HCT116 (cell line): ENCODE results near the gene IGF2R. TPM values are rescaled to one million over a fixed set of nuclear protein-coding genes. Genes with fewer than 3 reads are reported as not detected.

ENCODE experiments used
- ATAC-seq: fragments of 200-7000 bp; cut with Tn5 transposase; 2 replicates; pipeline ENCODE4 v1.9.1; 2020; ENCODE audit warnings: mild to moderate bottlenecking, moderate library complexity
- BruUV-seq: library from RNA; stranded (reverse); fragments of 400-500 nt; replicated peaks from 2 replicates; lab custom pipeline; 2021; lab: Mats Ljungman, UMichigan
- CTCF ChIA-PET: fragments of 300-600 bp; sonication (Branson Sonifier 250); formaldehyde crosslinking; loops from one replicate; lab custom pipeline; 2021; ENCODE audit warnings: antibody characterized with exemption; lab: Charles Lee
- POLR2A ChIA-PET: fragments of 300-600, 350-600 bp; sonication (Branson Sonifier 250); formaldehyde crosslinking; loops from one replicate; lab custom pipeline; 2021; ENCODE audit warnings: antibody characterized with exemption; lab: Charles Lee
- RAD21 ChIA-PET, 2 experiments: fragments of 300-600 bp; sonication (Branson Sonifier 250); formaldehyde crosslinking; loops; one replicate each; lab custom pipeline; 2023; ENCODE audit warnings: low total read pairs in 2 of 2; ENCODE audit not compliant: uncharacterized antibody in 2 of 2, unreplicated experiment in 2 of 2, low non-redundant PET in 1 of 2; lab: Charles Lee
- DNase-seq: peaks from one replicate; pipeline ENCODE4 v3.0.0-alpha.2; 2010; ENCODE audit warnings: low read depth, low spot score
- H2AFZ ChIP-seq: fragments of 200-600 bp; shearing (Covaris generic), sonication (generic); 2 replicates; pipeline ENCODE4 v1.6.1; 2017; ENCODE audit warnings: low read depth, mixed run types, mixed read lengths, antibody characterized with exemption, low read length; ENCODE audit not compliant: poor library complexity, severe bottlenecking
- H3K27ac ChIP-seq: 2 replicates; pipeline ENCODE4 v1.5.1; 2012; ENCODE audit warnings: low read depth, low read length
- H3K27me3 ChIP-seq: fragments of 200-600 bp; sonication (generic); 2 replicates; pipeline ENCODE4 v1.6.1; 2016; ENCODE audit warnings: mixed run types, low read length, mixed read lengths; ENCODE audit not compliant: insufficient read depth
- H3K36me3 ChIP-seq, 2 experiments: fragments of 200-500 bp in 1 of 2; fragments of 200-600 bp in 1 of 2; sonication (Bioruptor generic) in 1 of 2; sonication (generic) in 1 of 2; 2 replicates each; pipeline versions ENCODE4 v1.5.1 to v1.6.1; 2014 to 2016; ENCODE audit warnings: low read length in 2 of 2, inconsistent platforms in 1 of 2, mixed read lengths in 1 of 2, mixed run types in 1 of 2; ENCODE audit not compliant: insufficient read depth in 2 of 2, control insufficient read depth in 1 of 2
- H3K4me1 ChIP-seq, 2 experiments: fragments of 200-600 bp in 1 of 2; sonication (generic) in 1 of 2; 2 replicates each; pipeline versions ENCODE4 v1.5.1 to v1.6.1; 2012 to 2017; ENCODE audit warnings: low read length in 2 of 2, inconsistent platforms in 1 of 2, mild to moderate bottlenecking in 1 of 2, mixed read lengths in 1 of 2, mixed run types in 1 of 2, moderate library complexity in 1 of 2; ENCODE audit not compliant: insufficient read depth in 2 of 2, control insufficient read depth in 1 of 2
- H3K4me2 ChIP-seq: fragments of 200-600 bp; sonication (generic); 2 replicates; pipeline ENCODE4 v1.6.1; 2017; ENCODE audit warnings: mixed run types, low read length, mixed read lengths
- H3K4me3 ChIP-seq, 2 experiments: fragments of 200-600 bp in 1 of 2; sonication (generic) in 1 of 2; replicated peaks in 1 of 2; 2 replicates each; pipeline ENCODE4 v1.5.1; 2011 to 2016; ENCODE audit warnings: low read length in 2 of 2, control low read depth in 1 of 2, low read depth in 1 of 2, mild to moderate bottlenecking in 1 of 2, mixed read lengths in 1 of 2, mixed run types in 1 of 2
- H3K79me2 ChIP-seq: fragments of 200-600 bp; sonication (generic); 2 replicates; pipeline ENCODE4 v1.6.1; 2017; ENCODE audit warnings: mild to moderate bottlenecking, mixed run types, low read length, moderate library complexity, mixed read lengths; ENCODE audit not compliant: insufficient read depth
- H3K9ac ChIP-seq: fragments of 200-600 bp; sonication (generic); 2 replicates; pipeline ENCODE4 v1.6.1; 2016; ENCODE audit warnings: low read length, mixed read lengths
- H3K9me2 ChIP-seq: fragments of 200-600 bp; sonication (generic), shearing (Covaris generic); 2 replicates; pipeline ENCODE4 v1.6.1; 2017; ENCODE audit warnings: mixed run types, mild to moderate bottlenecking, moderate library complexity; ENCODE audit not compliant: insufficient read depth
- H3K9me3 ChIP-seq, 2 experiments: fragments of 200-500 bp in 1 of 2; fragments of 200-600 bp in 1 of 2; sonication (Bioruptor generic) in 1 of 2; sonication (generic) in 1 of 2; 2 replicates each; pipeline ENCODE4 v1.6.1; 2014 to 2017; ENCODE audit warnings: low read length in 2 of 2, mixed read lengths in 2 of 2, inconsistent platforms in 1 of 2, low read depth in 1 of 2, mild to moderate bottlenecking in 1 of 2, mixed run types in 1 of 2, moderate library complexity in 1 of 2; ENCODE audit not compliant: control insufficient read depth in 1 of 2, insufficient read depth in 1 of 2
- H4K20me1 ChIP-seq: fragments of 200-600 bp; sonication (generic), shearing (Covaris generic); 2 replicates; pipeline ENCODE4 v1.6.1; 2017; ENCODE audit warnings: mixed run types, mild to moderate bottlenecking, moderate library complexity; ENCODE audit not compliant: insufficient read depth
- CBX3 ChIP-seq: IDR thresholded peaks from 2 replicates; pipeline ENCODE4 v1.6.1; 2012; ENCODE audit warnings: low read depth
- CEBPB ChIP-seq: IDR thresholded peaks from 2 replicates; pipeline ENCODE4 v1.6.1; 2012; ENCODE audit warnings: low read depth
- EGR1 ChIP-seq: IDR thresholded peaks from 2 replicates; pipeline ENCODE4 v1.6.1; 2012; ENCODE audit warnings: low read depth
- ELF1 ChIP-seq: IDR thresholded peaks from 2 replicates; pipeline ENCODE4 v1.6.1; 2012; ENCODE audit warnings: low read depth, borderline replicate concordance
- EZH2 ChIP-seq: fragments of 200-600 bp; sonication (generic); IDR thresholded peaks from 2 replicates; pipeline ENCODE4 v1.6.1; 2017; ENCODE audit warnings: antibody characterized with exemption, mixed run types
- EZH2phosphoT487 ChIP-seq: fragments of 200-600 bp; IDR thresholded peaks from 2 replicates; pipeline ENCODE4 v1.6.1; 2018; ENCODE audit warnings: antibody characterized with exemption, borderline replicate concordance
- JUND ChIP-seq: IDR thresholded peaks from 2 replicates; pipeline ENCODE4 v1.6.1; 2012
- SIN3A ChIP-seq: IDR thresholded peaks from 2 replicates; pipeline ENCODE4 v1.6.1; 2012; ENCODE audit warnings: low read depth
- SP1 ChIP-seq: IDR thresholded peaks from 2 replicates; pipeline ENCODE4 v1.6.1; 2012; ENCODE audit warnings: low read depth
- SRF ChIP-seq: IDR thresholded peaks from 2 replicates; pipeline ENCODE4 v1.6.1; 2012; ENCODE audit warnings: low read depth
- TCF7L2 ChIP-seq: IDR thresholded peaks from 2 replicates; pipeline ENCODE4 v1.7.0; 2011; ENCODE audit warnings: borderline replicate concordance, inconsistent platforms; ENCODE audit not compliant: insufficient read depth, insufficient read length; ENCODE audit errors: extremely low read depth
- YY1 ChIP-seq: IDR thresholded peaks from 2 replicates; pipeline ENCODE4 v1.6.1; 2011; ENCODE audit warnings: low read length, low read depth, moderate library complexity, mild to moderate bottlenecking; ENCODE audit not compliant: insufficient replicate concordance; ENCODE audit errors: extremely low read depth
- ZFX ChIP-seq: fragments of 450-650 bp; IDR thresholded peaks from 2 replicates; pipeline ENCODE4 v1.6.1; 2017
- ZNF274 ChIP-seq: fragments of 200-500 bp; sonication (Bioruptor generic); IDR thresholded peaks from 2 replicates; pipeline ENCODE4 v1.6.1; 2014; ENCODE audit warnings: mild to moderate bottlenecking, low read depth, low read length, inconsistent platforms
- intact Hi-C: fragments of 100-400 bp; cut with micrococcal nuclease; formaldehyde crosslinking; loops from 2 replicates; pipeline ENCODE4 v1.10.0; 2022
- total RNA-seq: library from RNA; stranded (reverse); gene quantifications from one replicate; pipeline ENCODE4 v1.2.1, GENCODE V29; 2021; ENCODE audit not compliant: unreplicated experiment
- TF ChIP-seq, protein P1 (sequence below): IDR thresholded peaks from 2 replicates; pipeline ENCODE4 v1.6.1; 2012
- TF ChIP-seq, protein P2 (sequence below), 3 experiments: fragments of 200-600 bp in 1 of 3; sonication (generic) in 1 of 3; IDR thresholded peaks in 2 of 3; conservative IDR thresholded peaks in 1 of 3; 2 replicates each; pipeline ENCODE4 v1.5.1; 2012 to 2017; ENCODE audit warnings: low read depth in 2 of 3, low read length in 2 of 3, antibody characterized with exemption in 1 of 3, borderline replicate concordance in 1 of 3, control low read depth in 1 of 3, mild to moderate bottlenecking in 1 of 3, mixed read lengths in 1 of 3, mixed run types in 1 of 3, moderate library complexity in 1 of 3; ENCODE audit not compliant: insufficient read depth in 1 of 3
- TF ChIP-seq, protein P3 (sequence below): IDR thresholded peaks from 2 replicates; pipeline ENCODE4 v1.6.1; 2011; ENCODE audit warnings: mild to moderate bottlenecking, low read length, moderate library complexity; ENCODE audit not compliant: insufficient replicate concordance; ENCODE audit errors: extremely low read depth
- TF ChIP-seq, protein P4 (sequence below): IDR thresholded peaks from 2 replicates; pipeline ENCODE4 v1.6.1; 2012; ENCODE audit warnings: low read depth
- TF ChIP-seq, protein P5 (sequence below): IDR thresholded peaks from 2 replicates; pipeline ENCODE4 v1.6.1; 2012

Gene IGF2R
- total RNA-seq, 1 experiment from 2014 or later = 37.0 TPM

DNA sequence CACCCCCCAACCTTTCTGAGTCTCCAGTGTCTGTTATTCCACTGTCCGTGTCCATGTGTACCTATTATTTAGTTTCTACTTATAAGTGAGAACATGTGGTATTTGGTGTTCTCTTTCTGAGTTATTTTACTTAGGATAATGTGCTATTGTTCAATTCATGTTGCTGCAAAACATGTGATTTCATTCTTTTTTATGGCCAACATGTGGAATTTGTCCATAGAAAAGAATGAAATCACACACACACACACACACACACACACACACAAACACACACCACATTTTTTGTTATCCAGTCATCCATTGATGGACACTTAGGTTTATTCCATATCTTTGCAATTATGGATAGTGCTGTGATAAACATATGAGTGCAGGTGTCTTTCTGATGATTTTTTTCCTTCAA, 23.5 kb downstream of the IGF2R start (continued):
- TF ChIP-seq EZH2 (no peak), JUND (no peak), SP1 (no peak), EZH2phosphoT487 (no peak), ZFX (no peak)

DNA sequence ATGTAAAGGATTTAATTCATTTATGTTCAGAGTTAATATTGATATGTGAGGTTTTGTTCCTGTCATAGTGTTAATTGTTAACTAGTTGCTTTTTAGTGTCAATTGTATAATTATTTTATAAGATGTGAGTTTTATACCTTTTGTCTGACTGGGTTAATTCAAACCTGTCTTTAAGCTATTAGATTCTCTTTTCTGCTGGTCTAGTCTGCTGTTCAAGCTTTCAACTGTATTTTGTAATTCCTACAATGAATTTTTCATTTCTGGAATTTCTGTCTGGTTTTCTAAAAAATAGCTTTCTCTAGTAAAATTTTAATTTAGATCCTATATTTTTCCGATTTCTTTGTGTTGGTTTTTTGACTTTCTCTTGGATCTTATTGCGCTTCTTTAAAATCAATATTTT, 26.5 kb downstream of the IGF2R start:
- no peaks in the 10 kb centered on the region for H3K4me1 ChIP-seq
- H3K27me3 ChIP-seq = no peaks in the 10 kb centered on the region
- H3K4me2 ChIP-seq = no peak overlapping the region
- no peak overlapping the region for H2AFZ ChIP-seq
- no peaks in the 10 kb centered on the region for H3K9me2 ChIP-seq
- H3K4me3 ChIP-seq = no peak overlapping the region
- no peak overlapping the region for H3K9ac ChIP-seq
- H4K20me1 ChIP-seq = no peaks in the 10 kb centered on the region
- POLR2A ChIA-PET = no interaction called here
- RAD21 ChIA-PET = no interaction called here
- peaks cover 34% of the 10 kb centered on the region for H3K79me2 ChIP-seq
- H3K36me3 ChIP-seq = peaks cover 0 to 5% of the 10 kb centered on the region in 2 experiments; a peak in 1 of 4 replicates
- DNase-seq (no peak), ATAC-seq (no peak)
- no TSS peak for BruUV-seq
- intact Hi-C loops = no loop called here
- no peaks in the 10 kb centered on the region for H3K9me3 ChIP-seq
- CTCF ChIA-PET = no interaction called here
- H3K27ac ChIP-seq = no peak overlapping the region
- TF ChIP-seq, protein P1, sequence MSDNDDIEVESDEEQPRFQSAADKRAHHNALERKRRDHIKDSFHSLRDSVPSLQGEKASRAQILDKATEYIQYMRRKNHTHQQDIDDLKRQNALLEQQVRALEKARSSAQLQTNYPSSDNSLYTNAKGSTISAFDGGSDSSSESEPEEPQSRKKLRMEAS = no peak
- TF ChIP-seq SIN3A (no peak), EZH2 (no peak), TCF7L2 (no peak), ELF1 (no peak), YY1 (no peak), SRF (no peak), EGR1 (no peak), ZNF274 (no peak), CEBPB (no peak), EZH2phosphoT487 (no peak), CBX3 (no peak), JUND (no peak)
- TF ChIP-seq, protein P2, sequence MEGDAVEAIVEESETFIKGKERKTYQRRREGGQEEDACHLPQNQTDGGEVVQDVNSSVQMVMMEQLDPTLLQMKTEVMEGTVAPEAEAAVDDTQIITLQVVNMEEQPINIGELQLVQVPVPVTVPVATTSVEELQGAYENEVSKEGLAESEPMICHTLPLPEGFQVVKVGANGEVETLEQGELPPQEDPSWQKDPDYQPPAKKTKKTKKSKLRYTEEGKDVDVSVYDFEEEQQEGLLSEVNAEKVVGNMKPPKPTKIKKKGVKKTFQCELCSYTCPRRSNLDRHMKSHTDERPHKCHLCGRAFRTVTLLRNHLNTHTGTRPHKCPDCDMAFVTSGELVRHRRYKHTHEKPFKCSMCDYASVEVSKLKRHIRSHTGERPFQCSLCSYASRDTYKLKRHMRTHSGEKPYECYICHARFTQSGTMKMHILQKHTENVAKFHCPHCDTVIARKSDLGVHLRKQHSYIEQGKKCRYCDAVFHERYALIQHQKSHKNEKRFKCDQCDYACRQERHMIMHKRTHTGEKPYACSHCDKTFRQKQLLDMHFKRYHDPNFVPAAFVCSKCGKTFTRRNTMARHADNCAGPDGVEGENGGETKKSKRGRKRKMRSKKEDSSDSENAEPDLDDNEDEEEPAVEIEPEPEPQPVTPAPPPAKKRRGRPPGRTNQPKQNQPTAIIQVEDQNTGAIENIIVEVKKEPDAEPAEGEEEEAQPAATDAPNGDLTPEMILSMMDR (IDR thresholded peaks at IDR 0.05 in 2 of 3, conservative IDR thresholded peaks at IDR 0.05 in 1 of 3; ENCODE audit: borderline replicate concordance in 1 of 3, insufficient read depth in 1 of 3, low read depth in 2 of 3, low read length in 2 of 3) = no peak
- TF ChIP-seq, protein P3, sequence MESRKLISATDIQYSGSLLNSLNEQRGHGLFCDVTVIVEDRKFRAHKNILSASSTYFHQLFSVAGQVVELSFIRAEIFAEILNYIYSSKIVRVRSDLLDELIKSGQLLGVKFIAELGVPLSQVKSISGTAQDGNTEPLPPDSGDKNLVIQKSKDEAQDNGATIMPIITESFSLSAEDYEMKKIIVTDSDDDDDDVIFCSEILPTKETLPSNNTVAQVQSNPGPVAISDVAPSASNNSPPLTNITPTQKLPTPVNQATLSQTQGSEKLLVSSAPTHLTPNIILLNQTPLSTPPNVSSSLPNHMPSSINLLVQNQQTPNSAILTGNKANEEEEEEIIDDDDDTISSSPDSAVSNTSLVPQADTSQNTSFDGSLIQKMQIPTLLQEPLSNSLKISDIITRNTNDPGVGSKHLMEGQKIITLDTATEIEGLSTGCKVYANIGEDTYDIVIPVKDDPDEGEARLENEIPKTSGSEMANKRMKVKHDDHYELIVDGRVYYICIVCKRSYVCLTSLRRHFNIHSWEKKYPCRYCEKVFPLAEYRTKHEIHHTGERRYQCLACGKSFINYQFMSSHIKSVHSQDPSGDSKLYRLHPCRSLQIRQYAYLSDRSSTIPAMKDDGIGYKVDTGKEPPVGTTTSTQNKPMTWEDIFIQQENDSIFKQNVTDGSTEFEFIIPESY = no peak
- TF ChIP-seq, protein P4, sequence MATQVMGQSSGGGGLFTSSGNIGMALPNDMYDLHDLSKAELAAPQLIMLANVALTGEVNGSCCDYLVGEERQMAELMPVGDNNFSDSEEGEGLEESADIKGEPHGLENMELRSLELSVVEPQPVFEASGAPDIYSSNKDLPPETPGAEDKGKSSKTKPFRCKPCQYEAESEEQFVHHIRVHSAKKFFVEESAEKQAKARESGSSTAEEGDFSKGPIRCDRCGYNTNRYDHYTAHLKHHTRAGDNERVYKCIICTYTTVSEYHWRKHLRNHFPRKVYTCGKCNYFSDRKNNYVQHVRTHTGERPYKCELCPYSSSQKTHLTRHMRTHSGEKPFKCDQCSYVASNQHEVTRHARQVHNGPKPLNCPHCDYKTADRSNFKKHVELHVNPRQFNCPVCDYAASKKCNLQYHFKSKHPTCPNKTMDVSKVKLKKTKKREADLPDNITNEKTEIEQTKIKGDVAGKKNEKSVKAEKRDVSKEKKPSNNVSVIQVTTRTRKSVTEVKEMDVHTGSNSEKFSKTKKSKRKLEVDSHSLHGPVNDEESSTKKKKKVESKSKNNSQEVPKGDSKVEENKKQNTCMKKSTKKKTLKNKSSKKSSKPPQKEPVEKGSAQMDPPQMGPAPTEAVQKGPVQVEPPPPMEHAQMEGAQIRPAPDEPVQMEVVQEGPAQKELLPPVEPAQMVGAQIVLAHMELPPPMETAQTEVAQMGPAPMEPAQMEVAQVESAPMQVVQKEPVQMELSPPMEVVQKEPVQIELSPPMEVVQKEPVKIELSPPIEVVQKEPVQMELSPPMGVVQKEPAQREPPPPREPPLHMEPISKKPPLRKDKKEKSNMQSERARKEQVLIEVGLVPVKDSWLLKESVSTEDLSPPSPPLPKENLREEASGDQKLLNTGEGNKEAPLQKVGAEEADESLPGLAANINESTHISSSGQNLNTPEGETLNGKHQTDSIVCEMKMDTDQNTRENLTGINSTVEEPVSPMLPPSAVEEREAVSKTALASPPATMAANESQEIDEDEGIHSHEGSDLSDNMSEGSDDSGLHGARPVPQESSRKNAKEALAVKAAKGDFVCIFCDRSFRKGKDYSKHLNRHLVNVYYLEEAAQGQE = no peak
- TF ChIP-seq, protein P5, sequence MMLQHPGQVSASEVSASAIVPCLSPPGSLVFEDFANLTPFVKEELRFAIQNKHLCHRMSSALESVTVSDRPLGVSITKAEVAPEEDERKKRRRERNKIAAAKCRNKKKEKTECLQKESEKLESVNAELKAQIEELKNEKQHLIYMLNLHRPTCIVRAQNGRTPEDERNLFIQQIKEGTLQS = no peak
